Measurements from ENCODE around the gene ZNF580. TPM values are rescaled to one million over a fixed set of nuclear protein-coding genes. Genes with fewer than 3 reads are reported as not detected.

The ZNF580 gene
- total RNA-seq, 1 donor from 2014 or later: 7.5 TPM

GRCh38 chr19:55674841-55675660 is 34.2 kb downstream of the ZNF580 start, which contains the start of gene EPN1:
Gene EPN1 (plus strand): TSS chr19:55675226. CDS start chr19:55678628, 3,402 bp downstream.
- ATAC-seq (peak; percentile 87), DNase-seq (ENCODE audit: low spot score) (peak; percentile 97)

DNA sequence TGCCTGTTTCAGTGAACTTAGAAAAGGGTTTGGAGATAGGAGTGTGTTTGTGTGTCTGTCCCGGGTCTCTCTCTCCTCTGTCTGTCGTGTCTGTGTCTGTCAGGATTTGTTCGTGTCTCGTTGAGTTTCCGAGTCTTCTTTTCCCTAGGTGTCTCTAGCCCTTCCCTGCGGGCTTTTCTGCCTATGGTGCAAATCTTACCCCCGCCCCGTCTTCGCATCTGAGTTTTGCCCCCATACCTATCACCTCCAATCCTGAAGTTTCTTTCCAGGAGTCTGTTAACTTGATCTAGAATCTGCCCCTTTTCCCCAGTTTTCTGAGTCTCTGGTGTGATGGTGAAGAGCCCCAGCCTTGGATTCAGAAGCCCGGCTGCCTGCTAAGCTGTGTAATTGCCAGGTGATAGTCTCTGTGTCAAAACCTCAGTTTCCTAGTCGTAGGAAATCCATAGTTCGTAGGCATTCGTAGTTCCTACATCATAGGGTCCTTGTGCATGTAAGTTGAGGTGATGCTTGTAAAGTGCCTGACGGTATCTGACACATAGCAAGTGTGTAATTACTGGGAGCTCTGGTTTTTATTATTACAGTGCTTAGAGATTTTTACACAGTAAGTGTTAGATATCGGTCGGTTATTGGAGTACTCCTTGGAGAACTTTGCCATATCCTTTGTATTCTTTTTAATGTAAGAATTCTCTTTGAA is 35.0 kb downstream of the ZNF580 start:
- ATAC-seq: no peak
- DNase-seq (ENCODE audit: low spot score): no peak

GRCh38 chr19:55676383-55676782 is 35.6 kb downstream of the ZNF580 start:
- ATAC-seq: peak; percentile 15
- peak; percentile 75 for DNase-seq (ENCODE audit: low spot score)

DNA sequence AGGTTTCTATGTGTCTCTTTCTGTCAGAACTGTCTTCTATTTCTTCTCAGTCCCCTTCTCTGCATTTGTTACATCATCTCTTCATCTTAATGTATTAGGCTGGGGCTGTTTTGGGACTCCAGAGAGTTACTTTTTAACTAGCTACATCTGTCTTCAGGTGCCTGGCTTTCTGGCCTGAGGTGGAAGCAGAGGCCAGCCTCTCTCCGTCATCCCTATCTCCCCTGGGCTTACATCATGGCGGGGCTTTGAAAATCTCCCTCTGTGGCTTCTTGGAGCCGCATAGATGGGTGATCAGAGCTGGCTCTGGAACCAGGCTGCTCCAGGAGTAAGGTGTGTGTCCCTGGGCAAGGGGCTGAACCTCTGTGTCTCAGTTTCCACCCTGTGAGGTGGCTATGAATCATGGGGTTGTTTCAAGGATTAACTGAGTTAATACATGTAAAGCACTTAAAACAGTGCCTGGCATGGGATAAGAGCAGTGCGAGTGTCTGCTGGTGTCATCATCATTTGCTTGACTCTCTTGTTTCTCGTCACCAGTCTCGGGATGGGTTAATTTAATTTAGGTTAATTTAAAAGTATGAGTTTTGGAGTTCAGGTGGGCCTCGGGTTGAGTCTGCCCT is 36.2 kb downstream of the ZNF580 start:
- ATAC-seq: no peak
- DNase-seq (ENCODE audit: low spot score): no peak

DNA sequence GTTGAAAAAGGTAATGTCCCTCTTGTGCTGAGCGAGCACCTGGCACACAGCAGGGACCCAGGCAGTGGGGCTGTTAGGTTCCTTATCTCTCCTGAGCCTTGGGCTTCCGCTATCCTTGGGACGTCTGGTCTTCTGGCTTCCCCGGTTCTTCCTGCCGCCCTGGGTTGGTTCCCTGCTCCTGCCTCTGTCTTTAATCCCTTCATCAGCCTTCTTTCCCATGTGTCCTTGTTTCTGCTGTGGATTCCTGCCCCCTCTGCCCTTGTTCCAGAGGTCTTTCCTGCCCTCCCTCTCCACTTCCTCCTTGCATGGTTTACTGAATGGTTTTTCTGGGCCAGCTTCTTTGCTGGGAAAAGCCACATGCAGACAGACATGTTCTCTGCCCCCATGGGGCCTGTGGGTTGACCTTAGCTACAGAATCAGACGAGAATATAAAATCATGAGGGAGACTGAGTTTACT is 36.8 kb downstream of the ZNF580 start:
- no peak for DNase-seq (ENCODE audit: low spot score)
- ATAC-seq: peak; percentile 3

DNA sequence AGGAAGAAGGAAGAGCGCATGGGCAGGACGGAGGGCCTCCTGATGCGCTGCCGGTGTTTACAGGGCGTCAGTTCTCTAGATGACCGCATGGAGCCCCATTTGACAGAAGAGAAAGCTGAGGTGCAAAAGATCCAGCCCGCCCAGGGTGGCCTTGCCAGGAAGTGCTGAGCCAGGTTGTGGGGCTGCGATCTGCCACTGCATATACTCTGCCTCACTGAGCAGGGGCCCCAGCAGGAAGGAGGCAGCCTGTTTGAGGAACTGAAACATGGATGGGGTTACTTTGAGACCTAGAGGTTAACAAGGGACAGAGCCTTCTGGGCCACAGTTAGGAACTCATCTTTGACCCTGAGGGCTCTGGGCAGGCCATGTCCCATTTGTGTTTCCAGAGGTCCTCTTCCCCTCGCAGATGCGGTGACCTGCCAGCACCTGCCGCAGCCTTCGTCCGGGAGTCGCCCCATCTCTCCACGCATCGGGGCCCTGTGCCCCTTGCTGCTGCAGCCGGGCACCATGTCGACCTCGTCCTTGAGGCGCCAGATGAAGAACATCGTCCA is 37.4 kb downstream of the ZNF580 start:
- peak; percentile 59 for DNase-seq (ENCODE audit: low spot score)
- ATAC-seq: peak; percentile 27

DNA sequence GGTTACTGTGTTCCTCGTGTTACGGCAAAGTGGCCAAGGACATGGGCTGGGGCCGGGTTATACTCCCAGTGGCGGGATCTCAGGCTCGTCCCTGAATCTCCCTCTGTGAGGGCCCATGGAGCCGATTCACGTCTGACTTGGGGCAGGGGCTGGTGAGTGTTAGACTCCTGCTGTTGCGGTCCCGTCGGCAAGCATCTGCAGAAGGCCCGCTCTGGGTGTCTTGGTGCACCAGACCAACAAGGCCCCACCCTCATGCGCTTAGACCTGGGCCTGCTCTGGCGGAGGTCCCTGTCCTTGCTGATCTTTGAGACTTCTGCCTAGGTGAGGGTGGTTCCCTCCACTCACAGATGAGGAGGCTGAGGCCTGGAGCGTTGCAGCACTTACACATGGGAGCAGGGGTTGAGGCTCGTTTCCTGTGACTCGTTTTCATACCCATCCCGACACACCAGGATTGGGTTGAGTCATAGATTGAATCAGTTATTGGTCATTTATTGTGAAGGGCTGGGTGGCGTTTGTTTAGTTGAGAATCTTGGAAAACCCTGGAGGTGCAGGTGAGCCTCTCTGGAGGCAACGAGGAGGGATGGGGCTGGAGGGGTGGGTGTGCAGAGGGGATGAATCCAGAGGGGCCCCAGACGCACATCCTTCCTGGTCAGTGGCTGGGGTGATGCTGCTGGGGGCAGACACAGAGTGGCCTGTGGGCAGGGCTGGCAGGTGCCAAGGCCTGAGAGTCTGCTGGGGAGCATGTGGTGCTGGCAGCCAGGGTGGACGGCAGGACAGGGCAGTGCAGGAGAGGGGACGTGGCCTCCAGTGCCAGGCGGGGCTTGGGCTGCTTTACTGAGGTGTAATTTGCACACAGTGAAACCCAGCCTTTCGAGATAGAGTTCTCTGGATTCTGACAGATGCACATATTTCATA is 38.8 kb downstream of the ZNF580 start:
- DNase-seq (ENCODE audit: low spot score) (no peak), ATAC-seq (no peak)

GRCh38 chr19:55680339-55681130 is 39.7 kb downstream of the ZNF580 start:
- no peak for DNase-seq (ENCODE audit: low spot score)

DNA sequence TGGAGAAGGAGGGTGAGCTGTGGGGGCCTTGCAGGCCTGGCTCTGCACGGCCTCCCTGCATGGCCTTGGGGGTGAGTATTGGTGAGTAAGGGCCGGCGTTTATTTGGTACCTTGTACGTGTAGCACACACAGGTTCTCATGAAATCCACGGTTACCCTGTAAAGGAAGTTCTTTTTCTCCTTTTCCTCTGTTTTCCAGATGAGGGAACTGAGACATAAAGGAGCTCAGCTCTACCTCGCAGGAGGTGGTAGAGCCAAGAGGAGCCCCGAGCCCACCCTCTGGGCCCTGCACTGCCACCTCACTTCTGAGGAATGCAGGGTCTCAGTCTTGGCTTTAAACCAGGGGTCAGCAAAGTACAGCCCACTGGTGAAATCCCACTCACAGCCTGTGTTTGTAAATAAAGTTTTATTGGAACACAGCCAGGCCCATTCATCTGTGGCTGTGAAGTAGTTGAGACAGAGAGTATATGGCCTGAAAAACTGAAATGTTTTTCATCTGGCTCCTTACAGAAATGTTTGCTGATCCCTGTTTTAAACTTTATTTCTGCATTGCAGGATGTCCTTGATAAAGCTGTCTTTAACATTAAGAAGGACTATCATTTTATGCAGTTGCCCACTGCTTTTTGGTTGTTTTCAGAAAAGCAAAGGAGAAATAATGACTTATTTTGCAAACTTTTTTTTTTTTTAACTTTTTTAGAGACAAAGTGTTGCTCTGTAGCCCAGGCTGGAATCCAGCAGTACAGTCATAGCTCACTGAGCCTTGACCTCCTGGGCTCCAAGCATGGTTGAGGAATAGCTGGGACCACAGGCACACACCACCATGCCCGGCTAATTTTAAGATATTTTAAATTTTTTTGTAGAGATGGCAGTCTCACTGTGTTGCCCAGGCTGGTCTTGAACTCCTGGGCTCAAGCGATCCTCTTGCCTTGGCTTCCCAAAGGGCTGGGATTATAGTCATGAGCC is 40.6 kb downstream of the ZNF580 start:
- no peak for DNase-seq (ENCODE audit: low spot score)

More at GRCh38 chr19:55680339-55681130, 39.7 kb downstream of the ZNF580 start:
- ATAC-seq: no peak

DNA sequence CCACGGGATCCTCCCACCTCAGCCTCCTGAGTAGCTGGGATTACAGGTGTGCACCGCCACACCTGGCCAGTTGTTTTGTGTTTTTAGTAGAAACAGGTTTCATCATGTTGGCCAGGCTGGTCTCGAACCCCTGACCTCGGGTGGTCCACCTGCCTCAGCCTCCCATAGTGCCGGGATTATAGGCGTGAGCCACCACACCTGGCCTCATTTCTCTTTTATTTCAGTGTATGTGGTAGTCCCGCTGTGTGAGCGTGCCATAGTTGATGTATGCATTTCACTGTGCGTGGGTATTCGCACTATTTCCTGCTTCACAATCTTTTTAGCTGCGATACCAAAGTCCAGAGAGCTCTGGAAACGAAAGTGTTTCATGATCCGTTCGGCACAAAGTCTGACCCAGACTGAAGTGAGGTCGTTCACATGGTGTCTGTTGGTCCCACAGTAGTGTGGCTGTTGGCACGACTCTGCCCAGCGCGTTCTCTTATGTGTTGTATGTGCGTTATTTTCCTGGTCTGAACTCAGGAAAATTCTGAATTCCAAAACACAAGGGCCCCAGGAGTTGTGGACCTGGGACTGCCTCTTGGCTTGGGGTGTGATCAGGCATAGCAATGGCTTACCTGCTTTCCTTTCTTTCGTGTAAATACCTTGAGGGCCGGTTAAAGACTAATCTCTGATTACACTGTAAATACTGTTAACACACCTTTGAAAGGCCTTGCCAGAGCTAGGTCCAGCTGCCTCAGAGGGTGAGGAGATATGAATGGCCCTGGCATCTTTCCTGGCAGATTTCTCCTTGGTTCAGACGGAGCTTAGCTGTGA is 42.9 kb downstream of the ZNF580 start:
- peak; percentile 85 for ATAC-seq
- peak; percentile 82 for DNase-seq (ENCODE audit: low spot score)

More for the DNA sequence above, 40.6 kb downstream of the ZNF580 start:
- ATAC-seq: no peak

- DNase-seq (ENCODE audit: low spot score): no peak
- ATAC-seq: no peak
Measured at GRCh38 chr19:55684946-55685681, 44.3 kb downstream of the ZNF580 start.

DNA sequence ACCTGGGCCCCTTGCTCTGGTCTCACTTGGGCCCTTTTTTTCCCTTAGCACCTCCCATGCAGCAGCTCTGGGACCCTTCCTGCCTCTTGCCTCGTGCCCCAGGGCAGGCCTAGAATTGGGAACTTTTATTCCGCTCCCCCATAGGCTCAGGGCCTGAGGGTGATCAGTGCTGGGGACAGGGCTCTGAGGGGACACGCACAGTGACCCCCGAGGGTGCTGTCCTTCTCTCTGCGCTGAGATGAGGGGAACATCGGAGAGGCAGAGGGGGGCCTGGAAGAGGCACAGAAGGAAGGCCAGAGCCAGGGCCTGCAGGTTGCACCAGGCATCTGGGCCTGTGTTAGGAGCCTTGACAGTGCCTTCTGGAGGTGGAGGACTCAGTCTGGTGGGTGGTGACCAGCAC is 45.0 kb downstream of the ZNF580 start:
- ATAC-seq (no peak), DNase-seq (ENCODE audit: low spot score) (no peak)

GRCh38 chr19:55686311-55687050 is 45.7 kb downstream of the ZNF580 start:
- DNase-seq (ENCODE audit: low spot score) (no peak), ATAC-seq (no peak)

DNA sequence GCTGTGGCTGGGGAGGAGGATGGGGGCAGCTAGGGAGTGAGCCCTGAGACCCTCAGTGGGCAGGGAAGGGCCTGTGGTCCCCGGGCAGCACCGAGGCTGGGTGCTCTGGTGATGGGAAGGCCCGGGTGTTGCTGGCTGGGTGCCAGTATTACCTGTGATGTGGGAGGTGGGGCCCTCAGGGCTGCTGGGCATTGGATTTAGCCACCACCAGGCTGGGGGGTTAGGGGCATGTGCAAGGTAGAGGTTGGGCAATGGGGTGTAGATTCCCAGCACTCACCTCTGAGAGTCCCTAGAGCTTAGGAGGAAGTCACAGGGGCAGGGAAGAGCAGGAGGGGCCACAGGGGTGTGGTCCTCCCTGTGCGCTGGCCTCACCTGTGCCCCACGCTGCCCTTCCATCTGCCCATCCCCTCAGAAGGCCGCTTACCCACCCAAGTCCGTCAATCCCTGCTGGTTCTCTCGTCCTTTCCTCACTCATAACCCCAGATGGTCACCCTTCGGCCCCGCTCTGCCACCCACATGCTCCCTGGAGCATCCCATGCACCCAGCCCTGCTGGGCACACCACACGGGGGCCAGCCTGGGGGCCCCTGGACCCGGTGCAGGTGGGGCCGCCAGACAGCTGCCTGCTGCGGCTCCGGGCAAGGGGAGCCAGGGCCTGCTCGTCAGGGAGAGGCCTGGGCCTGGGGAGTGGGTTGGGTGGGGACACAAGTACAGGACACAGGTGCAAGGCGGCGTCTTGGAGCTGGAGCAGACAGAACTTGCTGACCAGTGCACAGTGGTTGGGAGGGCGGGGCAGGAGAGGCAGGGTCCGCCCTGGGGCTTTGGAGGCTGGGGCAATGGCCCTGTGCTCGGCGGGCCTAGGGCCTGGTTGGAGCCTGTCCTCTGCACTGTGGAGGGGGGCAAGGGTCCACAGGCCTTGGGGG is 46.7 kb downstream of the ZNF580 start:
- ATAC-seq: no peak
- DNase-seq (ENCODE audit: low spot score): no peak

Data from left lobe of liver (tissue), 2 donors.